Measurements from ENCODE around the gene RGS8. TPM values are rescaled to one million over a fixed set of nuclear protein-coding genes. Genes with fewer than 3 reads are reported as not detected.

The RGS8 gene
- polyA plus RNA-seq, 1 donor from 2014 or later = 8.3 TPM

GRCh38 chr1:182687361-182687760, 3.0 kb upstream of the RGS8 start:
- TF ChIP-seq EP300 (conservative IDR thresholded peaks at IDR 0.05; ENCODE audit: poor library complexity, severe bottlenecking) (no peak), RAD21 (conservative IDR thresholded peaks at IDR 0.05) (no peak), REST (IDR thresholded peaks at IDR 0.05; ENCODE audit: borderline replicate concordance) (no peak)
- H3F3A ChIP-seq (ENCODE audit: insufficient read depth, low read length, poor library complexity, severe bottlenecking) = no peaks in the 10 kb centered on the region
- H3K4me2 ChIP-seq (ENCODE audit: low read length) = no peak overlapping the region
- no peak overlapping the region for H3K4me3 ChIP-seq (ENCODE audit: low read length)
- H3K27me3 ChIP-seq (ENCODE audit: insufficient read depth, low read depth, low read length) = no peaks in the 10 kb centered on the region
- no peaks in the 10 kb centered on the region for H3K9me3 ChIP-seq (ENCODE audit: low read length)
- no peak overlapping the region for H2AFZ ChIP-seq (ENCODE audit: low read depth, low read length)
- no peaks in the 10 kb centered on the region for H3K36me3 ChIP-seq (ENCODE audit: insufficient read depth, low read length)
- H3K27ac ChIP-seq (ENCODE audit: low read length) = no peak overlapping the region
- H4K20me1 ChIP-seq (ENCODE audit: insufficient read depth) = no peaks in the 10 kb centered on the region
- H3K9ac ChIP-seq (ENCODE audit: low read length) = no peak overlapping the region
- H3K79me2 ChIP-seq (replicated peaks; ENCODE audit: insufficient read depth, low read length) = no peaks in the 10 kb centered on the region
- H3K9me2 ChIP-seq (ENCODE audit: insufficient read depth, low read length) = no peaks in the 10 kb centered on the region

GRCh38 chr1:182686446-182686845, 2.1 kb upstream of the RGS8 start:
- Histone ChIP-seq H3K4me2 (ENCODE audit: low read length) (no peak overlapping the region), H3K4me3 (ENCODE audit: low read length) (no peak overlapping the region), H2AFZ (ENCODE audit: low read depth, low read length) (no peak overlapping the region), H3K9ac (ENCODE audit: low read length) (no peak overlapping the region), H3K79me2 (replicated peaks; ENCODE audit: insufficient read depth, low read length) (no peaks in the 10 kb centered on the region), H4K20me1 (ENCODE audit: insufficient read depth) (no peaks in the 10 kb centered on the region), H3K27me3 (ENCODE audit: insufficient read depth, low read depth, low read length) (no peaks in the 10 kb centered on the region), H3K36me3 (ENCODE audit: insufficient read depth, low read length) (no peaks in the 10 kb centered on the region), H3K27ac (ENCODE audit: low read length) (no peak overlapping the region), H3K9me2 (ENCODE audit: insufficient read depth, low read length) (no peaks in the 10 kb centered on the region), H3F3A (ENCODE audit: insufficient read depth, low read length, poor library complexity, severe bottlenecking) (no peaks in the 10 kb centered on the region), H3K9me3 (ENCODE audit: low read length) (no peaks in the 10 kb centered on the region)
- TF ChIP-seq REST (IDR thresholded peaks at IDR 0.05; ENCODE audit: borderline replicate concordance) (no peak), EP300 (conservative IDR thresholded peaks at IDR 0.05; ENCODE audit: poor library complexity, severe bottlenecking) (no peak), SMC3 (conservative IDR thresholded peaks at IDR 0.05; ENCODE audit: poor library complexity) (no peak)

GRCh38 chr1:182685215-182685614, 828 bp upstream of the RGS8 start:
- Histone ChIP-seq H3K4me3 (ENCODE audit: low read length) (no peak overlapping the region), H3K4me2 (ENCODE audit: low read length) (no peak overlapping the region), H3K9me3 (ENCODE audit: low read length) (no peaks in the 10 kb centered on the region), H3K36me3 (ENCODE audit: insufficient read depth, low read length) (no peaks in the 10 kb centered on the region), H3F3A (ENCODE audit: insufficient read depth, low read length, poor library complexity, severe bottlenecking) (no peaks in the 10 kb centered on the region), H3K9me2 (ENCODE audit: insufficient read depth, low read length) (no peaks in the 10 kb centered on the region), H3K27ac (ENCODE audit: low read length) (no peak overlapping the region), H3K79me2 (replicated peaks; ENCODE audit: insufficient read depth, low read length) (no peaks in the 10 kb centered on the region), H2AFZ (ENCODE audit: low read depth, low read length) (no peak overlapping the region), H3K9ac (ENCODE audit: low read length) (no peak overlapping the region), H3K27me3 (ENCODE audit: insufficient read depth, low read depth, low read length) (no peaks in the 10 kb centered on the region), H4K20me1 (ENCODE audit: insufficient read depth) (no peaks in the 10 kb centered on the region)
- TF ChIP-seq REST (IDR thresholded peaks at IDR 0.05; ENCODE audit: borderline replicate concordance) = no peak
- no peak for TF ChIP-seq SMC3 (conservative IDR thresholded peaks at IDR 0.05; ENCODE audit: poor library complexity)
- TF ChIP-seq EP300 (conservative IDR thresholded peaks at IDR 0.05; ENCODE audit: poor library complexity, severe bottlenecking) = no peak
- no peak for TF ChIP-seq MXI1 (conservative IDR thresholded peaks at IDR 0.05; ENCODE audit: poor library complexity, severe bottlenecking)
- TF ChIP-seq TAF1 (IDR thresholded peaks at IDR 0.05; ENCODE audit: low read depth) = no peak
- no peak for TF ChIP-seq POLR2AphosphoS5 (IDR thresholded peaks at IDR 0.05)
- no peak for TF ChIP-seq RAD21 (conservative IDR thresholded peaks at IDR 0.05)
- no peak for TF ChIP-seq CTCF (IDR thresholded peaks at IDR 0.05; ENCODE audit: poor library complexity, severe bottlenecking)
- no peak for TF ChIP-seq EZH2 (IDR thresholded peaks at IDR 0.05; ENCODE audit: borderline replicate concordance, insufficient read depth, low read length, poor library complexity, severe bottlenecking)
